HEK293 (cell line): ENCODE data around the gene ZBTB22.

ENCODE experiments used
- OSR2 ChIP-seq: fragments of 450-650 bp; formaldehyde crosslinking; IDR thresholded peaks from 2 replicates; pipeline ENCODE4 v1.5.1; 2016; ENCODE audit warnings: missing biosample characterization, missing genetic modification characterization
- ZBTB48 ChIP-seq: fragments of 450-650 bp; formaldehyde crosslinking; IDR thresholded peaks from 2 replicates; pipeline ENCODE4 v1.5.1; 2016; ENCODE audit warnings: missing biosample characterization, missing genetic modification characterization
- ZBTB8A ChIP-seq: fragments of 450-650 bp; formaldehyde crosslinking; IDR thresholded peaks from 2 replicates; pipeline ENCODE4 v1.5.1; 2016; ENCODE audit warnings: missing biosample characterization, missing genetic modification characterization
- ZNF223 ChIP-seq: fragments of 450-650 bp; formaldehyde crosslinking; IDR thresholded peaks from 2 replicates; pipeline ENCODE4 v1.5.1; 2016; ENCODE audit warnings: missing biosample characterization, missing genetic modification characterization
- ZNF23 ChIP-seq: fragments of 450-650 bp; formaldehyde crosslinking; IDR thresholded peaks from 2 replicates; pipeline ENCODE4 v1.5.1; 2016; ENCODE audit warnings: missing biosample characterization, missing genetic modification characterization, borderline replicate concordance
- ZNF280D ChIP-seq: fragments of 450-650 bp; formaldehyde crosslinking; IDR thresholded peaks from 2 replicates; pipeline ENCODE4 v1.5.1; 2016; ENCODE audit warnings: missing biosample characterization, missing genetic modification characterization
- ZNF398 ChIP-seq: fragments of 450-650 bp; formaldehyde crosslinking; IDR thresholded peaks from 2 replicates; pipeline ENCODE4 v1.5.1; 2017; ENCODE audit warnings: missing biosample characterization, missing genetic modification characterization
- ZNF426 ChIP-seq: fragments of 450-650 bp; formaldehyde crosslinking; IDR thresholded peaks from 2 replicates; pipeline ENCODE4 v1.5.1; 2017; ENCODE audit warnings: missing biosample characterization, missing genetic modification characterization, mild to moderate bottlenecking, inconsistent platforms, moderate library complexity
- ZNF514 ChIP-seq: fragments of 450-650 bp; formaldehyde crosslinking; IDR thresholded peaks from 2 replicates; pipeline ENCODE4 v1.5.1; 2016; ENCODE audit warnings: missing biosample characterization, missing genetic modification characterization
- ZNF560 ChIP-seq: fragments of 450-650 bp; formaldehyde crosslinking; IDR thresholded peaks from 2 replicates; pipeline ENCODE4 v1.5.1; 2017; ENCODE audit warnings: missing biosample characterization, missing genetic modification characterization, borderline replicate concordance
- ZNF623 ChIP-seq: fragments of 450-650 bp; formaldehyde crosslinking; IDR thresholded peaks from 2 replicates; pipeline ENCODE4 v1.5.1; 2016; ENCODE audit warnings: missing biosample characterization, missing genetic modification characterization
- ZNF626 ChIP-seq: fragments of 450-650 bp; sonication (Bioruptor Pico); formaldehyde crosslinking; IDR thresholded peaks from 2 replicates; pipeline ENCODE4 v1.5.1; 2018; ENCODE audit warnings: missing biosample characterization, missing genetic modification characterization, inconsistent platforms
- ZNF654 ChIP-seq: fragments of 450-650 bp; formaldehyde crosslinking; IDR thresholded peaks from 2 replicates; pipeline ENCODE4 v1.5.1; 2016; ENCODE audit warnings: low read depth, missing biosample characterization, missing genetic modification characterization
- ZSCAN18 ChIP-seq: fragments of 450-650 bp; formaldehyde crosslinking; IDR thresholded peaks from 2 replicates; pipeline ENCODE4 v1.5.1; 2016; ENCODE audit warnings: missing biosample characterization, missing genetic modification characterization
- ZSCAN30 ChIP-seq: fragments of 450-650 bp; IDR thresholded peaks from 2 replicates; pipeline ENCODE4 v1.5.1; 2018; ENCODE audit warnings: missing biosample characterization, mild to moderate bottlenecking, missing genetic modification characterization, moderate library complexity
- ZXDB ChIP-seq: fragments of 450-650 bp; formaldehyde crosslinking; IDR thresholded peaks from 2 replicates; pipeline ENCODE4 v1.5.1; 2016; ENCODE audit warnings: missing biosample characterization, missing genetic modification characterization
- TF ChIP-seq, protein P1 (sequence below): fragments of 450-650 bp; formaldehyde crosslinking; IDR thresholded peaks from 2 replicates; pipeline ENCODE4 v1.5.1; 2016; ENCODE audit warnings: missing biosample characterization, missing genetic modification characterization
- TF ChIP-seq, protein P2 (sequence below): fragments of 450-650 bp; formaldehyde crosslinking; IDR thresholded peaks from 2 replicates; pipeline ENCODE4 v1.5.1; 2016; ENCODE audit warnings: missing biosample characterization, missing genetic modification characterization
- TF ChIP-seq, protein P3 (sequence below): fragments of 450-650 bp; formaldehyde crosslinking; IDR thresholded peaks from 2 replicates; pipeline ENCODE4 v1.5.1; 2017; ENCODE audit warnings: missing biosample characterization, missing genetic modification characterization
- TF ChIP-seq, protein P4 (sequence below): fragments of 450-650 bp; formaldehyde crosslinking; IDR thresholded peaks from 2 replicates; pipeline ENCODE4 v1.5.1; 2016; ENCODE audit warnings: missing biosample characterization, missing genetic modification characterization
- TF ChIP-seq, protein P5 (sequence below): fragments of 450-650 bp; formaldehyde crosslinking; conservative IDR thresholded peaks from 2 replicates; pipeline ENCODE4 v1.5.1; 2016; ENCODE audit warnings: low read depth, missing biosample characterization, missing genetic modification characterization

ZBTB22 gene

GRCh38 chr6:33367009-33367714, 49.6 kb upstream of the ZBTB22 start (continued):
- TF ChIP-seq ZSCAN18 (no peak), ZXDB (0 out of 2 replicates have a peak, but pooled peaks have one; percentile 42), ZNF223 (tag by site-specific recombination) (0 out of 2 replicates have a peak, but pooled peaks have one; percentile 34), ZSCAN30 (tag by site-specific recombination) (no peak), ZNF623 (tag by site-specific recombination) (peak; percentile 64), ZBTB8A (tag by site-specific recombination) (peak; percentile 60), ZBTB48 (tag by site-specific recombination) (no peak), ZNF514 (0 out of 2 replicates have a peak, but pooled peaks have one; percentile 31), ZNF280D (tag by site-specific recombination) (no peak), ZNF626 (no peak), ZNF560 (peak; percentile 37; the same call in 1 of the 2 replicates), ZNF426 (tag by site-specific recombination) (peak; percentile 71), OSR2 (no peak), ZNF398 (tag by site-specific recombination) (no peak), ZNF654 (tag by site-specific recombination) (peak; percentile 29; the same call in 1 of the 2 replicates), ZNF23 (tag by site-specific recombination) (no peak)
- TF ChIP-seq, protein P1, sequence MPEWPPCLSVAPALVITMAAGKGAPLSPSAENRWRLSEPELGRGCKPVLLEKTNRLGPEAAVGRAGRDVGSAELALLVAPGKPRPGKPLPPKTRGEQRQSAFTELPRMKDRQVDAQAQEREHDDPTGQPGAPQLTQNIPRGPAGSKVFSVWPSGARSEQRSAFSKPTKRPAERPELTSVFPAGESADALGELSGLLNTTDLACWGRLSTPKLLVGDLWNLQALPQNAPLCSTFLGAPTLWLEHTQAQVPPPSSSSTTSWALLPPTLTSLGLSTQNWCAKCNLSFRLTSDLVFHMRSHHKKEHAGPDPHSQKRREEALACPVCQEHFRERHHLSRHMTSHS = no peak
- TF ChIP-seq, protein P2, sequence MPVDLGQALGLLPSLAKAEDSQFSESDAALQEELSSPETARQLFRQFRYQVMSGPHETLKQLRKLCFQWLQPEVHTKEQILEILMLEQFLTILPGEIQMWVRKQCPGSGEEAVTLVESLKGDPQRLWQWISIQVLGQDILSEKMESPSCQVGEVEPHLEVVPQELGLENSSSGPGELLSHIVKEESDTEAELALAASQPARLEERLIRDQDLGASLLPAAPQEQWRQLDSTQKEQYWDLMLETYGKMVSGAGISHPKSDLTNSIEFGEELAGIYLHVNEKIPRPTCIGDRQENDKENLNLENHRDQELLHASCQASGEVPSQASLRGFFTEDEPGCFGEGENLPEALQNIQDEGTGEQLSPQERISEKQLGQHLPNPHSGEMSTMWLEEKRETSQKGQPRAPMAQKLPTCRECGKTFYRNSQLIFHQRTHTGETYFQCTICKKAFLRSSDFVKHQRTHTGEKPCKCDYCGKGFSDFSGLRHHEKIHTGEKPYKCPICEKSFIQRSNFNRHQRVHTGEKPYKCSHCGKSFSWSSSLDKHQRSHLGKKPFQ (tag by site-specific recombination) = no peak
- TF ChIP-seq, protein P3, sequence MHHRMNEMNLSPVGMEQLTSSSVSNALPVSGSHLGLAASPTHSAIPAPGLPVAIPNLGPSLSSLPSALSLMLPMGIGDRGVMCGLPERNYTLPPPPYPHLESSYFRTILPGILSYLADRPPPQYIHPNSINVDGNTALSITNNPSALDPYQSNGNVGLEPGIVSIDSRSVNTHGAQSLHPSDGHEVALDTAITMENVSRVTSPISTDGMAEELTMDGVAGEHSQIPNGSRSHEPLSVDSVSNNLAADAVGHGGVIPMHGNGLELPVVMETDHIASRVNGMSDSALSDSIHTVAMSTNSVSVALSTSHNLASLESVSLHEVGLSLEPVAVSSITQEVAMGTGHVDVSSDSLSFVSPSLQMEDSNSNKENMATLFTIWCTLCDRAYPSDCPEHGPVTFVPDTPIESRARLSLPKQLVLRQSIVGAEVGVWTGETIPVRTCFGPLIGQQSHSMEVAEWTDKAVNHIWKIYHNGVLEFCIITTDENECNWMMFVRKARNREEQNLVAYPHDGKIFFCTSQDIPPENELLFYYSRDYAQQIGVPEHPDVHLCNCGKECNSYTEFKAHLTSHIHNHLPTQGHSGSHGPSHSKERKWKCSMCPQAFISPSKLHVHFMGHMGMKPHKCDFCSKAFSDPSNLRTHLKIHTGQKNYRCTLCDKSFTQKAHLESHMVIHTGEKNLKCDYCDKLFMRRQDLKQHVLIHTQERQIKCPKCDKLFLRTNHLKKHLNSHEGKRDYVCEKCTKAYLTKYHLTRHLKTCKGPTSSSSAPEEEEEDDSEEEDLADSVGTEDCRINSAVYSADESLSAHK (tag by site-specific recombination) = no peak
- TF ChIP-seq, protein P4, sequence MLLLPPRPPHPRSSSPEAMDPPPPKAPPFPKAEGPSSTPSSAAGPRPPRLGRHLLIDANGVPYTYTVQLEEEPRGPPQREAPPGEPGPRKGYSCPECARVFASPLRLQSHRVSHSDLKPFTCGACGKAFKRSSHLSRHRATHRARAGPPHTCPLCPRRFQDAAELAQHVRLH = no peak
- TF ChIP-seq, protein P5, sequence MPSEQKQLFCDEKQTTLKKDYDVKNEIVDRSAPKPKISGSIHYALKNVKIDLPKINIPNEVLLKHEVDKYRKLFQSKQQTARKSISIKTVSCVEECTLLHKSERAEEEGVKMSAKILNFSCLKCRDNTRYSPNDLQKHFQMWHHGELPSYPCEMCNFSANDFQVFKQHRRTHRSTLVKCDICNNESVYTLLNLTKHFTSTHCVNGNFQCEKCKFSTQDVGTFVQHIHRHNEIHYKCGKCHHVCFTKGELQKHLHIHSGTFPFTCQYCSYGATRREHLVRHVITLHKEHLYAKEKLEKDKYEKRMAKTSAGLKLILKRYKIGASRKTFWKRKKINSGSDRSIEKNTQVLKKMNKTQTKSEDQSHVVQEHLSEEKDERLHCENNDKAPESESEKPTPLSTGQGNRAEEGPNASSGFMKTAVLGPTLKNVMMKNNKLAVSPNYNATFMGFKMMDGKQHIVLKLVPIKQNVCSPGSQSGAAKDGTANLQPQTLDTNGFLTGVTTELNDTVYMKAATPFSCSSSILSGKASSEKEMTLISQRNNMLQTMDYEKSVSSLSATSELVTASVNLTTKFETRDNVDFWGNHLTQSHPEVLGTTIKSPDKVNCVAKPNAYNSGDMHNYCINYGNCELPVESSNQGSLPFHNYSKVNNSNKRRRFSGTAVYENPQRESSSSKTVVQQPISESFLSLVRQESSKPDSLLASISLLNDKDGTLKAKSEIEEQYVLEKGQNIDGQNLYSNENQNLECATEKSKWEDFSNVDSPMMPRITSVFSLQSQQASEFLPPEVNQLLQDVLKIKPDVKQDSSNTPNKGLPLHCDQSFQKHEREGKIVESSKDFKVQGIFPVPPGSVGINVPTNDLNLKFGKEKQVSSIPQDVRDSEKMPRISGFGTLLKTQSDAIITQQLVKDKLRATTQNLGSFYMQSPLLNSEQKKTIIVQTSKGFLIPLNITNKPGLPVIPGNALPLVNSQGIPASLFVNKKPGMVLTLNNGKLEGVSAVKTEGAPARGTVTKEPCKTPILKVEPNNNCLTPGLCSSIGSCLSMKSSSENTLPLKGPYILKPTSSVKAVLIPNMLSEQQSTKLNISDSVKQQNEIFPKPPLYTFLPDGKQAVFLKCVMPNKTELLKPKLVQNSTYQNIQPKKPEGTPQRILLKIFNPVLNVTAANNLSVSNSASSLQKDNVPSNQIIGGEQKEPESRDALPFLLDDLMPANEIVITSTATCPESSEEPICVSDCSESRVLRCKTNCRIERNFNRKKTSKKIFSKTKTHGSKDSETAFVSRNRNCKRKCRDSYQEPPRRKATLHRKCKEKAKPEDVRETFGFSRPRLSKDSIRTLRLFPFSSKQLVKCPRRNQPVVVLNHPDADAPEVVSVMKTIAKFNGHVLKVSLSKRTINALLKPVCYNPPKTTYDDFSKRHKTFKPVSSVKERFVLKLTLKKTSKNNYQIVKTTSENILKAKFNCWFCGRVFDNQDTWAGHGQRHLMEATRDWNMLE = peak; percentile 81
